ENCODE data around the gene TMEM54.

Gene TMEM54

GRCh38 chr1:32900956-32901822 lies at the start of gene TMEM54:
Gene TMEM54 (minus strand): TSS chr1:32901389. CDS start chr1:32901238, 151 bp downstream.
- no peak for DNase-seq

- no peak for DNase-seq
These were observed 48.3 kb upstream of the TMEM54 start for GRCh38 chr1:32949519-32949918.

GRCh38 chr1:32948905-32949304 lies 47.7 kb upstream of the TMEM54 start:
- no peak for DNase-seq

GRCh38 chr1:32948390-32948722 lies 47.2 kb upstream of the TMEM54 start:
- DNase-seq, result no peak

GRCh38 chr1:32947669-32948389 lies 46.6 kb upstream of the TMEM54 start:
- no peak for DNase-seq

- DNase-seq, result no peak
These were observed 45.2 kb upstream of the TMEM54 start for GRCh38 chr1:32946413-32946812.

GRCh38 chr1:32944180-32944579 lies 43.0 kb upstream of the TMEM54 start:
- DNase-seq, result no peak

- DNase-seq, result peak; percentile 90
These were observed 38.6 kb upstream of the TMEM54 start for GRCh38 chr1:32939655-32940371.

- DNase-seq, result no peak
These were observed 35.9 kb upstream of the TMEM54 start for GRCh38 chr1:32937061-32937460.

- no peak for DNase-seq
These were observed 33.3 kb upstream of the TMEM54 start for GRCh38 chr1:32934535-32934934.

GRCh38 chr1:32933742-32934322 lies 32.6 kb upstream of the TMEM54 start:
- DNase-seq, result no peak

GRCh38 chr1:32931760-32932159 lies 30.6 kb upstream of the TMEM54 start:
- DNase-seq, result no peak

- no peak for DNase-seq
These were observed 28.2 kb upstream of the TMEM54 start for GRCh38 chr1:32929366-32929765.

- peak; percentile 41 for DNase-seq
These were observed 27.5 kb upstream of the TMEM54 start for GRCh38 chr1:32928715-32929114.

- no peak for DNase-seq
These were observed 27.1 kb upstream of the TMEM54 start for GRCh38 chr1:32928285-32928684.

GRCh38 chr1:32927441-32927840 lies 26.3 kb upstream of the TMEM54 start:
- DNase-seq, result no peak

- DNase-seq, result no peak
These were observed 25.4 kb upstream of the TMEM54 start for GRCh38 chr1:32926562-32926961.

GRCh38 chr1:32925403-32926162 lies 24.4 kb upstream of the TMEM54 start:
- DNase-seq, result no peak

GRCh38 chr1:32924881-32925344 lies 23.7 kb upstream of the TMEM54 start:
- DNase-seq, result no peak

- no peak for DNase-seq
These were observed 19.6 kb upstream of the TMEM54 start for GRCh38 chr1:32920833-32921232.

GRCh38 chr1:32919811-32920733 lies 18.9 kb upstream of the TMEM54 start:
- DNase-seq, result peak; percentile 46

Data from MV-4-11 (cell line).